Hepatic stellate cell (primary cell): Measurements from ENCODE around the gene TRPV6.

Source experiments
- DNase-seq: peaks from one replicate; pipeline ENCODE4 v3.0.0; 2011; ENCODE audit warnings: low spot score

Gene TRPV6

GRCh38 chr7:142883571-142884285 lies 1.8 kb downstream of the TRPV6 start:
- no peak for DNase-seq

GRCh38 chr7:142883145-142883544 lies 2.4 kb downstream of the TRPV6 start:
- no peak for DNase-seq

GRCh38 chr7:142882338-142882678 lies 3.2 kb downstream of the TRPV6 start:
- DNase-seq: no peak

DNA sequence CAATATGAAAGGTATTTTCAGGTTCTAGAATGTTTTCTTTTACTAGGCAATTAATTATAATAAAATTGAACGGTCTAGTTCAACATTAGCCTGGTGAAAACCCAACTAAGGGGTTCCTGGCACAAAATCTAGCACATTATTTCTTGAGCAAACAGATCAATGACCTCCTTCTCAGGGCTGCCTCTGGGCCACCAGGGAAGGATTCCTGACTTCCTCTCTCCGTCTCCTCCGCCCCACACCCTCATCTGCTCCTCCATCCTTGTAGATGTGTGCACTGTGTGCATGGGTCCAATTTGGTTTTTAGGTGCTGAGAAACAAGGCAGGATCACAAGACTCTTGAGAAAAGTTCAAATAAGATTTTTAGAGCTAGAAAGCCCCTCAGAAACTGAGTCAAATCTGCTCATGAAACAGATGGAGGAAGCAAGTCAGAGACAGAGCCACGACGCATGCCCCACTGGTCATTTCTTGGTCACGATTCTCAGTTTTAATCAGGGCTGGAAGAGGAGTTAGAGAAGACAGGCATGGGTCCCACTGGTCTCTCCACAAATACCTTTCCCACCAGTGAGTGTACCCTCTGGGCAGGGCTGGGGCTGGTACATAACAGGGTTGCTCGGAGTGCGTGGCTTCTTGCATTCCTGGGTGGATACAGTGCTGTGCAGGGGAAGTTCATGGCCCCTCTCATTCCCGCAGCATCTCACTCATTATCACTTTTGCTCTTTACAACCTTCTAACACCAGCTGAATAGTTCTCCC lies 3.8 kb downstream of the TRPV6 start:
- DNase-seq: no peak

GRCh38 chr7:142880876-142881505 lies 4.6 kb downstream of the TRPV6 start:
- no peak for DNase-seq

- DNase-seq: no peak
Observed at GRCh38 chr7:142879060-142879459, 6.5 kb downstream of the TRPV6 start.

- DNase-seq: no peak
Observed at GRCh38 chr7:142878315-142878714, 7.2 kb downstream of the TRPV6 start.

GRCh38 chr7:142876991-142877910 lies 8.3 kb downstream of the TRPV6 start:
- DNase-seq: no peak

- no peak for DNase-seq
Observed at GRCh38 chr7:142876236-142876960, 9.1 kb downstream of the TRPV6 start.

DNA sequence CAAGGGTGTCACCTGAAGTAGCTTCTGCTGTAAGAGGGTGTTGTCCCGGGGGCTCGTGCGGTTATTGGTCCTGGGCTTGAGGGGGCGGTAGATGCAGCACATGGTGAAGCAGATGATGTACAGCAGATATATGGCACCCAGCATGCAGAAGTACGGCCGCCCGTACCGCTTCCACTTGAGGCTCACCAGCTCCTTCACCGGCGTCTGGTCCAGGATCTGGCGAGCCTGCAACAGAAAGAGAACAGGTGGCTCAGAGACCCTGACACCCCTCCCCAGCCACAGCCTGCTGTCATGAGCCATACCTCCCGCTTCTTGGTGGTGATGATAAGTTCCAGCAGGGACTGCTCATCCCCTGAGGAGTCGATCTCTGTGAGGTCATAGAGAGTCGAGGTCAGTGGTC lies 10.1 kb downstream of the TRPV6 start:
- DNase-seq: no peak

DNA sequence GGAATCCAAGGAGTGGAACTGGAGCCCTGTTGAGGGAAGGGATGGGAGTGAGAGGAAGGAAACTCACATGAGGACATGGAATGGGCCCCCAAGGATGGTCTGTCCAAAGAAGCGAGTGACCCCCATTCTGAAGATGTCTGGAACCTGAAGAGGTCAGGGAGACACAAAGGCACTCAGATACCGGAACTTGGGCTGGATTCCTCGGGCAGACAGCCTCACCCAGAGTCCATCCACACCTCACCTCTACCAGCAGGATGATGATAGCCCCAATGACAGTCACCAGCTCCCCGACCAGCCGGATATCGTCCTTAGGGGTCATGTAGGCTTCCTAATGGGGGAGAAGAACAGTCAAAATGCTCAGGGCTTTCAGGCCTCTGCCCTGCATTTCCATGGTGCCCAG lies 10.7 kb downstream of the TRPV6 start:
- DNase-seq: no peak

GRCh38 chr7:142874409-142874808 lies 11.1 kb downstream of the TRPV6 start:
- no peak for DNase-seq

- no peak for DNase-seq
Observed at GRCh38 chr7:142873871-142874270, 11.7 kb downstream of the TRPV6 start.

GRCh38 chr7:142873281-142873784 lies 12.2 kb downstream of the TRPV6 start:
- peak; percentile 32 for DNase-seq

GRCh38 chr7:142872106-142872675 lies 13.4 kb downstream of the TRPV6 start:
- DNase-seq: no peak

DNA sequence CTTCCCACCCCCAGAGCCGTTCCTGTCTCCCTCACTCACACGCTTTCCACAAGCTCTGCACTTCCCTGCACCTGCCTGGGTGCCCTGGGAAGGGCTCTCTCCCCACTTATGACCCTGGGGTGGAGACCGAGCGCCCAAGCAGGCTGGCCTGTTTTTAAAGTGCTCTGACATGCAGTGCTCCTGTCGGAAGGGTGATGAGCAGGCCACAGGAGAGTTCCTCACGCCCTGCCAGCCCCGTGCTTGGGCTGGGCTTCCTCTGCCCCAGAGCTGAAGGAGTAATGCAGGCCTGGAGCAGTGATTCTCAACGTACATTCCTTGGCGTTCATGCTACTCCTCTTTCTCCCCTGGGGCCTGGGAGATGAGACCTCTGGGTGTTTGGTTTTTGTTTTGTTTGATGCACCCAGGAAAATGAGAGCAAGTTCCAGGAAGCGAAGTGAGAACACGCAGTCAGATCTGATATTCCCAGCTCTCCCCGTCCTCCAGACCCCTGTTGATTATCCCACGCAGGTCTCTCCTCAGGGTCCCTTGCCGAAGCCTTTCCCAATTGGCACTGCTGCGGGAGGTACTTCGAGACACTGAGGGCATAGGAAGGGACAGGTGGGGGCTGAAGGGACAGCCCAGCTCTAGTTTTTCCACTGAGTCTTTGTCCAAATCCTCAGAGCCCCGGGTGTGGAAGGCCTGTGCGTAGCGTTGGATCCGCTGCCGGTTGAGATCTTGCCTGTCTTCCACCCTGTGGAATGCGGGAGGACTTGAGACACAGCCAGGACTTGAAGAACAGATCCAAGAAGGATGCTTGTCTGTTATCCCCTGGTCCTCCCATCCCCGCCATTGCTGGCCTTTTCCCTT lies 14.1 kb downstream of the TRPV6 start:
- no peak for DNase-seq

GRCh38 chr7:142870566-142871259 lies 14.8 kb downstream of the TRPV6 start:
- DNase-seq: no peak

DNA sequence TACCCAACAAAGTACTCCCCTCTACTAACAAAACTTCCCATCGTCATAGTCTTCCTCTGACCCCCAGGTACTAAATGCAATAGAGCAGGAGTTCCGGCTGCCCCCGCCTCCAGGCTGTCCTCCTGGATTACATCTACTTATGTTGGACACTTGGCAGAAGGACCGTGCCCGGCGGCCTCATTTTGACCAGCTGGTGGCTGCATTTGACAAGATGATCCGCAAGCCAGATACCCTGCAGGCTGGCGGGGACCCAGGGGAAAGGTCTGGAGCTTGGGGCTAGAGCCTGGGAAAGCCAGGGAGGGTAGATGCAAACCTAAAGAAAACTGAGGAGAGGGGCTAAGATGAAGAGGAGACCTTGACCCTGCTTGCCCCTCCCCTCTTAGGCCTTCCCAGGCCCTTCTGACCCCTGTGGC lies 15.4 kb downstream of the TRPV6 start:
- DNase-seq: no peak

DNA sequence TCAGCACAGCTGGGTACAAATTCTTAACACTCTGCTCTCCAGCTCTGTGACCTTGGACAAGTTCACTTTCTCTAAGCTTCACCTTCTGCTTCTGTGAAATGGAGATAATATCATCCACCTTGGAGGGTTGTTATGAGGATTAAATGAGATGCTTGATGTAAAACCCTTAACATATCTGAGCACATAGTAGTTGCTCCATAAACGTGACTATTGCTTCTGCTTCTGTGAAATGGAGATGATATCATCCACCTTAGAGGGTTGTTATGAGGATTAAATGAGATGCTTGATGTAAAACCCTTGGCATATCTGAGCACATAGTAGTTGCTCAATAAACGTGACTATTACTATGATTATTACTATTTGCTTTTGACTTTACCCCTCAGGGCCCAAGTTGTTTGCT lies 16.1 kb downstream of the TRPV6 start:
- DNase-seq: no peak
